Naive thymus-derived CD4-positive, alpha-beta T cell (primary cell): ENCODE results near the gene PTH2. TPM values are rescaled to one million over a fixed set of nuclear protein-coding genes. Genes with fewer than 3 reads are reported as not detected.

Experiments
- ATAC-seq: fragments of 150-1000 bp; cut with Tn5 transposase; 2 replicates; pipeline ENCODE4 v1.10.0; 2021; ENCODE audit warnings: mild to moderate bottlenecking, moderate library complexity
- CTCF ChIA-PET: fragments of 350-600 bp; sonication (Branson Sonifier 250); formaldehyde crosslinking; loops from one replicate; lab custom pipeline; 2021; ENCODE audit warnings: antibody characterized with exemption; lab: Charles Lee
- POLR2A ChIA-PET: fragments of 350-600 bp; sonication (Branson Sonifier 250); formaldehyde crosslinking; loops from one replicate; lab custom pipeline; 2021; ENCODE audit warnings: antibody characterized with exemption, inconsistent platforms; lab: Charles Lee
- DNase-seq, 9 donors: peaks; one replicate each; pipeline versions ENCODE4 v3.0.0 to v3.0.0-alpha.2; 2020 to 2022; ENCODE audit warnings: mixed read lengths in 1 of 9
- H3K27ac ChIP-seq: one replicate; pipeline ENCODE4 v1.7.0; 2013; ENCODE audit warnings: mild to moderate bottlenecking, low read depth, low read length, moderate library complexity
- H3K27me3 ChIP-seq, 2 donors: one replicate each; pipeline ENCODE4 v1.7.0; 2013; ENCODE audit warnings: low read length in 2 of 2, mild to moderate bottlenecking in 2 of 2, moderate library complexity in 2 of 2; ENCODE audit not compliant: control insufficient read depth in 2 of 2, insufficient read depth in 2 of 2
- H3K36me3 ChIP-seq, 3 experiments: 1 replicate in 2 of 3; 2 replicates in 1 of 3; pipeline ENCODE4 v1.7.0; 2013; ENCODE audit warnings: low read length in 3 of 3, mild to moderate bottlenecking in 3 of 3, moderate library complexity in 1 of 3; ENCODE audit not compliant: insufficient read depth in 3 of 3, control insufficient read depth in 2 of 3
- H3K4me1 ChIP-seq, 2 donors: one replicate each; pipeline ENCODE4 v1.7.0; 2013; ENCODE audit warnings: low read length in 2 of 2, mild to moderate bottlenecking in 2 of 2, moderate library complexity in 1 of 2; ENCODE audit not compliant: control insufficient read depth in 2 of 2, insufficient read depth in 2 of 2
- H3K4me3 ChIP-seq: 2 replicates; pipeline ENCODE4 v1.7.0; 2013; ENCODE audit warnings: mild to moderate bottlenecking, low read length
- H3K9me3 ChIP-seq, 3 experiments: 1 replicate in 2 of 3; 2 replicates in 1 of 3; pipeline ENCODE4 v1.7.0; 2013; ENCODE audit warnings: low read length in 3 of 3; ENCODE audit not compliant: control insufficient read depth in 2 of 3
- H3K27ac Mint-ChIP-seq, 9 donors: one replicate each; pipeline ENCODE4 v1.8.0; 2020 to 2022; ENCODE audit warnings: mixed read lengths in 9 of 9, mild to moderate bottlenecking in 8 of 9, moderate library complexity in 5 of 9, inconsistent platforms in 2 of 9
- H3K27me3 Mint-ChIP-seq, 5 donors: one replicate each; pipeline ENCODE4 v1.8.0; 2021 to 2022; ENCODE audit warnings: mixed read lengths in 5 of 5, mild to moderate bottlenecking in 1 of 5
- H3K36me3 Mint-ChIP-seq, 5 donors: one replicate each; pipeline ENCODE4 v1.8.0; 2020 to 2022; ENCODE audit warnings: mixed read lengths in 5 of 5, mild to moderate bottlenecking in 3 of 5, inconsistent platforms in 1 of 5
- H3K4me1 Mint-ChIP-seq, 7 donors: one replicate each; pipeline ENCODE4 v1.8.0; 2020 to 2022; ENCODE audit warnings: mixed read lengths in 7 of 7, mild to moderate bottlenecking in 3 of 7, inconsistent platforms in 1 of 7
- H3K4me3 Mint-ChIP-seq, 10 donors: one replicate each; pipeline ENCODE4 v1.8.0; 2020 to 2022; ENCODE audit warnings: mild to moderate bottlenecking in 10 of 10, mixed read lengths in 10 of 10, moderate library complexity in 6 of 10, inconsistent platforms in 2 of 10
- H3K9me3 Mint-ChIP-seq, 11 donors: one replicate each; pipeline ENCODE4 v1.8.0; 2020 to 2022; ENCODE audit warnings: mixed read lengths in 11 of 11, mild to moderate bottlenecking in 4 of 11, inconsistent platforms in 1 of 11, moderate library complexity in 1 of 11
- intact Hi-C, 2 donors: fragments of 100-400 bp; cut with micrococcal nuclease; formaldehyde crosslinking; loops; one replicate each; pipeline ENCODE4 v1.15.1; 2023
- polyA plus RNA-seq, 2 donors: library from polyadenylated mRNA; unstranded; fragments of 300-500 nt; fragmentation: Illumina TruSeq; gene quantifications; one replicate each; pipeline ENCODE4 v1.2.3, GENCODE V29; 2021
- total RNA-seq, 6 experiments: library from RNA in 5 of 6; stranded (reverse) in 5 of 6; gene quantifications; 1 replicate in 5 of 6; 2 replicates in 1 of 6; pipeline ENCODE4 v1.2.3 and lab custom pipeline; 2021 to 2026

PTH2 gene, protein sequence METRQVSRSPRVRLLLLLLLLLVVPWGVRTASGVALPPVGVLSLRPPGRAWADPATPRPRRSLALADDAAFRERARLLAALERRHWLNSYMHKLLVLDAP
- not detected for total RNA-seq
- not detected for polyA plus RNA-seq
- not detected for total RNA-seq (lab: John Stamatoyannopoulos, UW)

DNA sequence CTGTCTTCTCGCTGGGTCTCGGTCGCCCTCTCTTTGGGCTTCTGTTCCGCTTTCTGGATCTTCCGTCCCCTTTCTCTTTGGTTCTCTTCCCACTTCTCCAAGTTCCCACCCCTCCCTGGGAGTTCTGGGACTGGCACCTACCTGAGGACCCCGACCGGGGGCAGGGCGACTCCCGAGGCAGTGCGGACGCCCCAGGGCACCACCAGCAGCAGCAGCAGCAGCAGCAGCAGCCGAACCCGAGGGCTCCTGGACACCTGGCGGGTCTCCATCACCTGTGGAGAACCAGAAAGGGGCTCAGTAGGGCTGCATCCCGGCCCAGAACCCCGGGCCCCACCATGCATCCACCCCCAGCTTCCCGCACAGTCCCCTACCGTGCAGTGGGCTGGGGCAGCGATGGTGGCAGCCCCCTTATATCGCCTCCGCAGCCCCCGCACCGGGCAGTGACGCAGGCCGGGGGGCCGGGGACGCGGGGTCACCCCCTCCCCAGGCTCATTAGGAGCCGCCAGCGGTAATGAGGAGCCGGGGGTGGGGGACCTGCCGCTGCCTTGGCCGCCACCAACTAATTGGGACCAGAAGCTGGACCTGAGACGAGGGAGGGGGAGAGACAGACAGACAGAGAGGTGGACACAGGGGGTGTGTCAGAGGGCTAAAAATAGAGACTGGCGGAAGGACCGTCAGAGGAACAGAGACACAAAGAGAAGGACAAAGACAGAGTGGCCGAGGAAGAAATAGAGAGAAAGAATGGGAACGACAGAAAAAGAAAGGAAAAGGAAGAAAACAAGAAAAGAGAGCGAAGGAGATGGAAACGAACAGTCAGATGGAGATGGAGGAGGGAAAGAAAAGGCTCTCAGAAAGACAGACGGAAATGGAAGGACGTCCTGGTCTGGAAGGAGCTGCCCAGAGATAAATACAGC is at the start of gene PTH2:
Gene PTH2, minus strand, starts transcription at position 371 of the 914 bp plus-strand sequence. Its CDS starts 102 bp downstream, at position 269.
- CTCF ChIA-PET, result interaction anchor here (0.7 to 1.7 kb wide), 2 partner anchors 12 to 31 kb away, joined by 3 to 5 read pairs; no protein-coding TSS in a partner anchor
- peaks cover 0 to 13% (median 0%) of the 10 kb centered on the region in 5 donors for H3K36me3 Mint-ChIP-seq
- peak within 1 kb of the TSS; percentile 73 to 96 (median 83) for H3K4me3 Mint-ChIP-seq

DNA sequence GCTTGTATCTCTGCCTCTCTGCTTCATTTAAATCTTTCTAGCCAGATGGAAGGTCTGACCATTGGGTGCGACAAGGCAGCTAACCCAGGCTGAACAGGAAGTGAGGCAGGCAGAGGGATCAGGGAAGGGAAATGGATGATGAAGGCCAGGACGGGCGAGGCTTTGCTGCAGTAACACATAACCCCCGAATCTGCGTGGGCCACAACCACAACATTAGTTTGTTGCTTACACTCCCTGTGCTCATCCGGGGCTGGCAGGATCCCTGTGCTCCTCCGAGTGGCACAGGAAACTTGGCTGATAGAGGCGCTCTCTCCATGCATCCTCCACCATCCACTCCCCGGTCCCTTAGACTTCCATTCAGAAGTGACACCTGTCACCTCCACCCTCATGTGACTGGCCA is 49.7 kb upstream of the PTH2 start:
- H3K9me3 ChIP-seq, result no peaks in the 10 kb centered on the region
- intact Hi-C loops, result loop anchor here in 1 of 2 donors (5.0 to 10.0 kb wide), 2 partner anchors 206 to 358 kb away; partner anchors contain the start of genes C19orf73, LIN7B and PPFIA3
- H3K4me3 Mint-ChIP-seq, result peak overlapping the region; percentile 91 to 100 (median 96)

More for the DNA sequence above, at the start of gene PTH2:
- Histone ChIP-seq H3K9me3 (no peaks in the 10 kb centered on the region), H3K4me1 (peaks cover 34 to 38% of the 10 kb centered on the region in 2 donors), H3K27me3 (peaks cover 28 to 44% of the 10 kb centered on the region in 2 donors), H3K36me3 (no peaks in the 10 kb centered on the region), H3K27ac (no peak within 1 kb of the TSS), H3K4me3 (peak within 1 kb of the TSS; percentile 52)
- Mint-ChIP-seq H3K9me3 (peaks cover 0 to 8% (median 0%) of the 10 kb centered on the region in 11 donors), H3K27ac (peak within 1 kb of the TSS in 7 of 9 donors; percentile 5 to 65 (median 35)), H3K27me3 (peaks cover 81 to 96% (median 92%) of the 10 kb centered on the region in 5 donors), H3K4me1 (peaks cover 51 to 66% (median 64%) of the 10 kb centered on the region in 7 donors)
- ATAC-seq, result no peak
- DNase-seq, result no peak
- intact Hi-C loops, result loop anchor here (1.0 to 2.0 kb wide), 2 partner anchors 19 to 20 kb away; no protein-coding TSS in a partner anchor
- POLR2A ChIA-PET, result interaction anchor here (1.0 to 2.7 kb wide), 2 partner anchors 15 to 47 kb away, joined by 4 to 8 read pairs; no protein-coding TSS in a partner anchor

DNA sequence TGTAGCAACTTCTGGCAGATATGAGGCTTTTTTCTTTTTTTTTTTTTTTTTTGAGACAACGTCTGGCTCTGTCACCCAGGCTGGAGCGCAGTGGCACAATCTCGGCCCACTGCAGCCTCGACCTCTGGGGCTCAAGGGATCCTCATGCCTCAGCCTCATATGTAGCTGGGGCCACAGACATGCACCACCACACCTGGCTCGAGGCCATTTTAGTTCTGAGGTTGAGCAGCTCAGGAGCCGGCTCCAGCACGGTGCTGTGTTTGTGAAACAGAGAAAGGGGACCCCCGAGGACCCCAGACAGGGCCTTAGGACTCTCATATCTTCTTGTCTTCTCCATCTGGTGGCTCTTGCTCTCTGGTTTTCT is 47.4 kb upstream of the PTH2 start:
- intact Hi-C loops, result loop anchor here (1.0 to 10.0 kb wide), 4 partner anchors 27 to 356 kb away; partner anchors contain the start of genes C19orf73 (in 1 of the 2), LIN7B (in 1 of the 2) and PPFIA3 (in 1 of the 2)
- Histone ChIP-seq H3K27me3 (no peaks in the 10 kb centered on the region), H3K4me1 (peaks cover 55 to 59% of the 10 kb centered on the region in 2 donors), H3K36me3 (peaks cover 0 to 28% (median 0%) of the 10 kb centered on the region in 3 experiments), H3K9me3 (no peaks in the 10 kb centered on the region), H3K27ac (peak overlapping the region; percentile 97), H3K4me3 (no peak overlapping the region)
- H3K27ac Mint-ChIP-seq, result peak overlapping the region; percentile 94 to 100 (median 100)
- H3K4me1 Mint-ChIP-seq, result peaks cover 24 to 56% (median 40%) of the 10 kb centered on the region in 7 donors
- POLR2A ChIA-PET, result interaction anchor here (0.6 to 6.2 kb wide), 16 partner anchors 17 to 206 kb away, joined by 3 to 226 read pairs (median 5); partner anchors contain the start of genes ALDH16A1, NOSIP, PIH1D1 and PRMT1
- peak overlapping the region; percentile 52 to 71 (median 62) for H3K4me3 Mint-ChIP-seq
- CTCF ChIA-PET, result interaction anchor here (0.9 to 5.9 kb wide), 12 partner anchors 8 to 100 kb away, joined by 3 to 83 read pairs (median 8); partner anchors contain the start of genes ALDH16A1, GFY, PIH1D1 and RPS11
- H3K27me3 Mint-ChIP-seq, result no peaks in the 10 kb centered on the region
- peaks cover 0 to 3% (median 0%) of the 10 kb centered on the region in 11 donors for H3K9me3 Mint-ChIP-seq
- DNase-seq, result peak in 1 of 9 donors; percentile 40
- no peak for ATAC-seq
- H3K36me3 Mint-ChIP-seq, result peaks cover 0 to 19% (median 8%) of the 10 kb centered on the region in 5 donors

More for the DNA sequence above, 49.7 kb upstream of the PTH2 start:
- no peaks in the 10 kb centered on the region for H3K27me3 Mint-ChIP-seq
- H3K9me3 Mint-ChIP-seq, result peaks cover 0 to 3% (median 0%) of the 10 kb centered on the region in 11 donors
- peaks cover 9 to 29% (median 19%) of the 10 kb centered on the region in 5 donors for H3K36me3 Mint-ChIP-seq
- no peak for ATAC-seq
- Histone ChIP-seq H3K36me3 (peaks cover 0 to 28% (median 0%) of the 10 kb centered on the region in 3 experiments), H3K27me3 (no peaks in the 10 kb centered on the region), H3K27ac (peak overlapping the region; percentile 99), H3K4me1 (peaks cover 61 to 63% of the 10 kb centered on the region in 2 donors), H3K4me3 (no peak overlapping the region)
- peak overlapping the region; percentile 95 to 100 (median 98) for H3K27ac Mint-ChIP-seq
- ChIA-PET POLR2A (interaction anchor here (0.6 to 6.2 kb wide), 16 partner anchors 15 to 205 kb away, joined by 3 to 226 read pairs (median 4); partner anchors contain the start of genes ALDH16A1, PIH1D1, PRMT1 and RPL13A), CTCF (interaction anchor here (0.8 to 5.9 kb wide), 14 partner anchors 8 to 206 kb away, joined by 3 to 83 read pairs (median 4); partner anchors contain the start of genes ALDH16A1 and PIH1D1)
- no peak for DNase-seq
- H3K4me1 Mint-ChIP-seq, result peaks cover 24 to 69% (median 52%) of the 10 kb centered on the region in 7 donors

GRCh38 chr19:49469828-49470614 is 46.8 kb upstream of the PTH2 start:
- POLR2A ChIA-PET, result interaction anchor here (0.6 to 6.2 kb wide), 20 partner anchors 16 to 207 kb away, joined by 3 to 226 read pairs (median 5); partner anchors contain the start of genes ALDH16A1, NOSIP, PIH1D1 and PRMT1
- peaks cover 24 to 56% (median 40%) of the 10 kb centered on the region in 7 donors for H3K4me1 Mint-ChIP-seq

More at GRCh38 chr19:49469828-49470614, 46.8 kb upstream of the PTH2 start:
- peaks cover 0 to 13% (median 5%) of the 10 kb centered on the region in 5 donors for H3K36me3 Mint-ChIP-seq
- Histone ChIP-seq H3K27ac (peak overlapping the region; percentile 97), H3K4me1 (peaks cover 55 to 59% of the 10 kb centered on the region in 2 donors), H3K9me3 (no peaks in the 10 kb centered on the region), H3K4me3 (peak overlapping the region; percentile 1), H3K36me3 (peaks cover 0 to 28% (median 3%) of the 10 kb centered on the region in 3 experiments), H3K27me3 (no peaks in the 10 kb centered on the region)
- no peaks in the 10 kb centered on the region for H3K9me3 Mint-ChIP-seq
- H3K27ac Mint-ChIP-seq, result peak overlapping the region; percentile 94 to 100 (median 100)
- H3K27me3 Mint-ChIP-seq, result no peaks in the 10 kb centered on the region
- peak overlapping the region; percentile 52 to 71 (median 62) for H3K4me3 Mint-ChIP-seq
- peak; percentile 54 for ATAC-seq
- peak; percentile 58 to 89 (median 79) for DNase-seq
- intact Hi-C loops, result loop anchor here (1.0 to 10.0 kb wide), 7 partner anchors 17 to 355 kb away; partner anchors contain the start of genes ALDH16A1 (in 2 of the 2), C19orf73 (in 1 of the 2), LIN7B (in 1 of the 2) and PPFIA3 (in 1 of the 2)
- CTCF ChIA-PET, result interaction anchor here (0.6 to 5.9 kb wide), 17 partner anchors 9 to 719 kb away, joined by 3 to 83 read pairs (median 4); partner anchors contain the start of genes ALDH16A1, GFY, PIH1D1 and RPS11
